Tibial nerve (tissue), 4 donors: ENCODE measurements around the gene TBC1D22A. TPM values are rescaled to one million over a fixed set of nuclear protein-coding genes. Genes with fewer than 3 reads are reported as not detected.

Source experiments
- DNase-seq, 2 donors: peaks; one replicate each; pipeline ENCODE4 v3.0.0-alpha.2; 2019; ENCODE audit warnings: low spot score in 2 of 2
- H3K27ac ChIP-seq, 4 donors: fragments of 200-600 bp; sonication (generic) in 3 of 4; one replicate each; pipeline ENCODE4 v1.5.1; 2017 to 2019; ENCODE audit warnings: mild to moderate bottlenecking in 1 of 4
- H3K27me3 ChIP-seq, 2 donors: fragments of 200-600 bp; sonication (generic) in 1 of 2; one replicate each; pipeline versions ENCODE4 v1.5.1 to v1.6.0; 2017 to 2019
- H3K36me3 ChIP-seq, 3 donors: fragments of 200-600 bp; sonication (generic); one replicate each; pipeline ENCODE4 v1.5.1; 2018 to 2019
- H3K4me1 ChIP-seq, 4 donors: fragments of 200-600 bp; sonication (generic) in 3 of 4; one replicate each; pipeline ENCODE4 v1.5.1; 2017 to 2019
- H3K4me3 ChIP-seq, 4 donors: fragments of 200-600 bp; sonication (generic) in 3 of 4; one replicate each; pipeline ENCODE4 v1.5.1; 2017 to 2019; ENCODE audit warnings: mild to moderate bottlenecking in 1 of 4, moderate library complexity in 1 of 4
- H3K9me3 ChIP-seq, 4 donors: fragments of 200-600 bp; sonication (generic) in 3 of 4; one replicate each; pipeline ENCODE4 v1.5.1; 2017 to 2019
- EP300 ChIP-seq, 2 donors: sonication (generic); formaldehyde crosslinking; IDR thresholded peaks; one replicate each; pipeline ENCODE4 v1.6.1; 2017; ENCODE audit warnings: antibody characterized with exemption in 2 of 2, mild to moderate bottlenecking in 1 of 2
- POLR2A ChIP-seq, 2 donors: fragments of 450-650 bp; IDR thresholded peaks; one replicate each; pipeline ENCODE4 v1.6.1; 2017; ENCODE audit warnings: antibody characterized with exemption in 2 of 2, mild to moderate bottlenecking in 2 of 2, moderate library complexity in 2 of 2
- WGBS, 2 donors: methylation state at CpG; one replicate each; pipeline ENCODE4 v1.1.5; 2018; 5-methylcytosine and 5-hydroxymethylcytosine counted together
- total RNA-seq, 4 donors: library from RNA; depleted of rRNA; stranded (reverse); fragments of >200 nt; gene quantifications; one replicate each; pipeline ENCODE4 v1.1.0, GENCODE V29; 2016
- TF ChIP-seq, protein P1 (sequence below), 5 experiments: fragments of 200-600 bp in 3 of 5; fragments of 450-650 bp in 2 of 5; sonication (generic) in 3 of 5; IDR thresholded peaks; one replicate each; pipeline ENCODE4 v1.5.1; 2016 to 2019; ENCODE audit warnings: antibody characterized with exemption in 5 of 5, mild to moderate bottlenecking in 3 of 5, moderate library complexity in 2 of 5

TBC1D22A gene
- total RNA-seq, 4 donors from 2014 or later, result 27.3 to 35.4 (median 29.3) TPM

DNA sequence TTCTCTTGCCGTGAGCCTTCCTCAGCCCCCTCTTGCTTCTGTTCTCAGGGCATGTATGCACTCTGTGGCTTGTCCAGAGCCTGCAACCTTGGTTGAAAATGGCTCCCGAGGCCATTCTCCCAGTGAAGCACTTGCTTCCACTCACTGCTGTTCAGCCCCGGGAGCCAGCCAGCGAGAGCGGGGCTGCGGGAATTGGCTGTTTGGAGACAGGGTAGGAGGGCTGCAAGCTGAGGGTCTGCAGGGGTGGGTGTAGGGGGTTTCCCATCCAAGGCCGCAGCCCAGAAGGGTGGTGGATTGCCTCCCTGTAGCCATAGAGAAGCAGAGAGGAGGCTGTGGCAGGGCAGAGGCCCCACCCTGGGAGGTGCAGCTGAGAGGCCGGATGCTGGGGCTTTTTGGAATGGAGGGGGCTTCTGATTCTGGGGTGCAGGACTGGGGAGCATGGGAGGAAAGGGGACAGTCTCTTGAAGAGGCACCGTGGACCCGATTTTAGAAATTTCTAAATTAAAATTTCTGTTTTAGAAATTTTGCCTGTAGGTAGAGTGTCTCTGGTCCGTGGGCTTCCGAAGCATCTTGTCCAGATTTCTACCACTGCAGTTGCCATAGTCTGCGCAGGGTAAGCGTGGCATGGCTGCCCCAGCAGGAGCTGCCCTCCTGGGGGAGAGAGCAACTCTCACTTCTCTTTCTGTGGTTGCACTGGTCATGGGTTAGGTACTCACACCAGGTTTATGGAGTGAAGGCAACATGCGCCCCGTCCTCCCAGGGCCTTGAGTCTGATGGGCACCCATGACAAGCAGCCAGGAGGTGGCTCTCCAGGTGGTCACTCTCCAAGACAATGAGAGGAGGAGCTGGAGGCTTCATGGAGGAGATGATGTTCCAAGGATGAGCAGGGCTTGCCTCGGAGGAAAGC is 100.2 kb downstream of the TBC1D22A start:
- no peaks in the 10 kb centered on the region for H3K4me1 ChIP-seq
- H3K27ac ChIP-seq, result no peak overlapping the region
- no peak for DNase-seq
- peaks cover 0 to 16% (median 0%) of the 10 kb centered on the region in 3 donors for H3K36me3 ChIP-seq
- no peak for TF ChIP-seq EP300 (IDR thresholded peaks at IDR 0.05)
- WGBS, 2 donors, result 93 to 94% methylated on average over 14 to 17 of the region's 17 CpGs
- no peaks in the 10 kb centered on the region for H3K27me3 ChIP-seq
- no peak overlapping the region for H3K4me3 ChIP-seq
- H3K9me3 ChIP-seq, result no peaks in the 10 kb centered on the region

- Histone ChIP-seq H3K4me3 (no peak overlapping the region), H3K9me3 (no peaks in the 10 kb centered on the region), H3K27ac (no peak overlapping the region), H3K36me3 (peaks cover 0 to 16% (median 0%) of the 10 kb centered on the region in 3 donors), H3K27me3 (no peaks in the 10 kb centered on the region), H3K4me1 (no peaks in the 10 kb centered on the region)
- 80 to 81% methylated on average over 6 of the region's 6 CpGs for whole genome bisulfite sequencing, 2 donors
- TF ChIP-seq, protein P1, sequence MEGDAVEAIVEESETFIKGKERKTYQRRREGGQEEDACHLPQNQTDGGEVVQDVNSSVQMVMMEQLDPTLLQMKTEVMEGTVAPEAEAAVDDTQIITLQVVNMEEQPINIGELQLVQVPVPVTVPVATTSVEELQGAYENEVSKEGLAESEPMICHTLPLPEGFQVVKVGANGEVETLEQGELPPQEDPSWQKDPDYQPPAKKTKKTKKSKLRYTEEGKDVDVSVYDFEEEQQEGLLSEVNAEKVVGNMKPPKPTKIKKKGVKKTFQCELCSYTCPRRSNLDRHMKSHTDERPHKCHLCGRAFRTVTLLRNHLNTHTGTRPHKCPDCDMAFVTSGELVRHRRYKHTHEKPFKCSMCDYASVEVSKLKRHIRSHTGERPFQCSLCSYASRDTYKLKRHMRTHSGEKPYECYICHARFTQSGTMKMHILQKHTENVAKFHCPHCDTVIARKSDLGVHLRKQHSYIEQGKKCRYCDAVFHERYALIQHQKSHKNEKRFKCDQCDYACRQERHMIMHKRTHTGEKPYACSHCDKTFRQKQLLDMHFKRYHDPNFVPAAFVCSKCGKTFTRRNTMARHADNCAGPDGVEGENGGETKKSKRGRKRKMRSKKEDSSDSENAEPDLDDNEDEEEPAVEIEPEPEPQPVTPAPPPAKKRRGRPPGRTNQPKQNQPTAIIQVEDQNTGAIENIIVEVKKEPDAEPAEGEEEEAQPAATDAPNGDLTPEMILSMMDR (IDR thresholded peaks at IDR 0.05), result no peak
- TF ChIP-seq EP300 (IDR thresholded peaks at IDR 0.05), result no peak
- no peak for TF ChIP-seq POLR2A (IDR thresholded peaks at IDR 0.05)
- DNase-seq, result no peak
These were observed 101.3 kb downstream of the TBC1D22A start for GRCh38 chr22:46863794-46864193.

DNA sequence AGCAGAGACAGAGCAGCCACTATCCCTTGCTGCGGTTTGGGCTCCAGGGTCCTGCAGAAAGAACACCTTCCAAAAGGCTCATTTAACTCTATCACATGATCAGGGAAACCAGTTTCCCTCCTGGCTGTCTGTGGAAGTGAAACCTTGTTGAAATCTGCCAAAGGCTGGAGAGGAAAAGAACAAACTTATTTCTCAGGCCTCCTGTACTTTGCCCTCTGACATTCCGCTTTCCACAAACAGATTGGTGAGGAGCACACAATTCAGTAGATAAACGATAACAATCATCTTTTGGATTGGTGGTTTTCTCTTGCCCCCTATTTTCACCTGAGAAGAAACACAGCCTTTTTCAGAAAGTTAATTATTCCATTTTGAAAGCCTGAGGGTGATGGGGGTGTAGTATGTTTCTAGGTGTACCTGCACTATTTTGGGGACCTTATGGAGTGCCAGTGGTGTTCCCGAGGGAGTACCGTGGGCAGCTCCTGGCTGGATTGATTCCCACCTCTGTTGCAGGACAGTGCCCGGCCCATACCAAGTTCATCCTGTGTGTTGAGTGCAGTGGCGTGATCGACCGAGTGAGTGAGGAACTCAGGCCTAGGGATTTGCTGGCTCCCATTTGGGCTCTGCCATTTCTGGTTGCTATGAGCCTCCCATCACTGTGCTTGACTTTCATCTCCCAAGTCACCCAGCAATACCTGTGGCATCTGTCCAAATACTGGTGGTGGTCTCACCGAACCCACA is 102.0 kb downstream of the TBC1D22A start:
- H3K36me3 ChIP-seq, result peaks cover 0 to 16% (median 0%) of the 10 kb centered on the region in 3 donors
- no peaks in the 10 kb centered on the region for H3K27me3 ChIP-seq
- no peak for DNase-seq
- H3K9me3 ChIP-seq, result no peaks in the 10 kb centered on the region
- TF ChIP-seq, protein P1 (IDR thresholded peaks at IDR 0.05), result no peak
- TF ChIP-seq POLR2A (IDR thresholded peaks at IDR 0.05) (no peak), EP300 (IDR thresholded peaks at IDR 0.05) (no peak)
- peaks cover 0 to 4% (median under 1%) of the 10 kb centered on the region in 4 donors for H3K4me1 ChIP-seq
- no peak overlapping the region for H3K27ac ChIP-seq
- no peak overlapping the region for H3K4me3 ChIP-seq
- 89 to 95% methylated on average over 10 of the region's 10 CpGs for WGBS, 2 donors

- Histone ChIP-seq H3K36me3 (peaks cover 0 to 18% (median 0%) of the 10 kb centered on the region in 3 donors), H3K27ac (no peak overlapping the region), H3K4me3 (no peak overlapping the region), H3K4me1 (peaks cover 0 to 9% (median 3%) of the 10 kb centered on the region in 4 donors), H3K27me3 (no peaks in the 10 kb centered on the region), H3K9me3 (peaks cover 0 to 2% (median 0%) of the 10 kb centered on the region in 4 donors)
- TF ChIP-seq EP300 (IDR thresholded peaks at IDR 0.05) (no peak), POLR2A (IDR thresholded peaks at IDR 0.05) (no peak)
- TF ChIP-seq, protein P1 (IDR thresholded peaks at IDR 0.05), result no peak
- 95 to 97% methylated on average over 3 of the region's 3 CpGs for WGBS, 2 donors
- DNase-seq, result no peak
These were observed 102.6 kb downstream of the TBC1D22A start for GRCh38 chr22:46865052-46865434.

DNA sequence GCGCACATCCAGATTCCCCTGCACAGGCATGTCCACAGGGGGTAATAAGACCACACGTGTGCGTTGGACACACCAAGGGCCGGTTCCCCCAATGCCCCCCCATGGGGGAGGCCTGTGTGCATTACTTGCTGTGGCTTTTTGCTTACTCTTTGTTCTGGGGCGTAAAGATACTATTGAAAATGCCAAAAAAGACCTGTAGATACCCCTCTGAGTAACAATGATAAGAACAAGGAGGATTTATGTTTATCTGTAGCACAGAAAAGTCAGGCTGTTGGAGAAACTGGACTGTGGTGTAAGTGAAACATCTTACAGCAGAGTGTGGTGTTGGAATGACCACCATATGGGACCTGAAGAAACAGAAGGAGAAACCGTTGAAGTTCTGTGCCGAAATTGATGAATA is 103.2 kb downstream of the TBC1D22A start:
- Histone ChIP-seq H3K4me3 (no peak overlapping the region), H3K27ac (no peak overlapping the region), H3K9me3 (peaks cover 0 to 8% (median 0%) of the 10 kb centered on the region in 4 donors), H3K36me3 (peaks cover 0 to 24% (median 0%) of the 10 kb centered on the region in 3 donors), H3K27me3 (no peaks in the 10 kb centered on the region), H3K4me1 (peaks cover 0 to 14% (median 4%) of the 10 kb centered on the region in 4 donors)
- WGBS, 2 donors, result 94 to 96% methylated on average over 7 of the region's 7 CpGs
- TF ChIP-seq, protein P1 (IDR thresholded peaks at IDR 0.05), result no peak
- TF ChIP-seq EP300 (IDR thresholded peaks at IDR 0.05) (no peak), POLR2A (IDR thresholded peaks at IDR 0.05) (no peak)
- DNase-seq, result no peak
